IMR-90 (cell line): ENCODE data around the gene MYADML2. TPM values are rescaled to one million over a fixed set of nuclear protein-coding genes. Genes with fewer than 3 reads are reported as not detected.

Source experiments
- ATAC-seq: fragments of 200-7000 bp; cut with Tn5 transposase; 2 replicates; pipeline ENCODE4 v1.9.1; 2020; ENCODE audit warnings: low read depth, mild to moderate bottlenecking, moderate library complexity
- BruUV-seq: library from RNA; stranded (reverse); fragments of 400-500 nt; replicated peaks from 2 replicates; lab custom pipeline; 2021; lab: Mats Ljungman, UMichigan
- CTCF ChIA-PET: fragments of 300-600 bp; formaldehyde crosslinking; extraction: SDS; loops from one replicate; lab custom pipeline; 2021; ENCODE audit warnings: antibody characterized with exemption; lab: Yijun Ruan, JAX
- POLR2A ChIA-PET: fragments of 300-600 bp; sonication (Branson Sonifier 250); formaldehyde crosslinking; loops from one replicate; lab custom pipeline; 2022; ENCODE audit warnings: antibody characterized with exemption; ENCODE audit not compliant: unreplicated experiment; lab: Charles Lee
- DNase-seq: peaks from one replicate; pipeline ENCODE4 v3.0.0; 2013
- H2AFZ ChIP-seq: replicated peaks from 2 replicates; pipeline ENCODE3; 2013; ENCODE audit warnings: low read length, mild to moderate bottlenecking; ENCODE audit not compliant: poor library complexity
- H2AK5ac ChIP-seq: 2 replicates; pipeline ENCODE4 v1.6.1; 2013; ENCODE audit warnings: low read depth, low read length, inconsistent platforms
- H2AK9ac ChIP-seq: replicated peaks from 2 replicates; pipeline ENCODE3; 2013; ENCODE audit warnings: mild to moderate bottlenecking, low read depth, low read length, moderate library complexity; ENCODE audit not compliant: poor library complexity
- H2BK120ac ChIP-seq: 2 replicates; pipeline ENCODE4 v1.6.1; 2013; ENCODE audit warnings: low read depth, low read length, inconsistent platforms
- H2BK15ac ChIP-seq: 3 replicates; pipeline ENCODE4 v1.6.1; 2013; ENCODE audit warnings: low read depth, low read length, inconsistent platforms
- H2BK20ac ChIP-seq: 2 replicates; pipeline ENCODE4 v1.6.1; 2013; ENCODE audit warnings: low read depth, mild to moderate bottlenecking, inconsistent platforms, low read length, moderate library complexity
- H2BK5ac ChIP-seq: 2 replicates; pipeline ENCODE4 v1.6.1; 2013; ENCODE audit warnings: mild to moderate bottlenecking, low read depth, low read length, inconsistent platforms; ENCODE audit not compliant: poor library complexity, severe bottlenecking
- H3K14ac ChIP-seq: replicated peaks from 2 replicates; pipeline ENCODE4 v1.6.1; 2013; ENCODE audit warnings: low read depth, low read length, inconsistent platforms
- H3K18ac ChIP-seq: 2 replicates; pipeline ENCODE4 v1.6.1; 2013; ENCODE audit warnings: low read depth, low read length, control low read depth
- H3K23ac ChIP-seq: 2 replicates; pipeline ENCODE4 v1.6.1; 2013; ENCODE audit warnings: low read depth, low read length, inconsistent platforms
- H3K27ac ChIP-seq: 2 replicates; pipeline ENCODE4 v1.5.1; 2013; ENCODE audit warnings: mild to moderate bottlenecking, control low read depth, low read length; ENCODE audit not compliant: insufficient read depth
- H3K27me3 ChIP-seq: 2 replicates; pipeline ENCODE4 v1.6.1; 2013; ENCODE audit warnings: low read length; ENCODE audit not compliant: control insufficient read depth, insufficient read depth
- H3K36me3 ChIP-seq: 2 replicates; pipeline ENCODE4 v1.6.1; 2013; ENCODE audit warnings: low read length, mixed read lengths; ENCODE audit not compliant: control insufficient read depth, insufficient read depth
- H3K4ac ChIP-seq: 2 replicates; pipeline ENCODE4 v1.6.1; 2013; ENCODE audit warnings: low read depth, low read length, inconsistent platforms
- H3K4me1 ChIP-seq: 2 replicates; pipeline ENCODE4 v1.6.1; 2013; ENCODE audit warnings: low read length, mixed read lengths; ENCODE audit not compliant: control insufficient read depth, insufficient read depth
- H3K4me2 ChIP-seq: 2 replicates; pipeline ENCODE4 v1.6.1; 2013; ENCODE audit warnings: low read depth, mild to moderate bottlenecking, control low read depth, low read length, moderate library complexity
- H3K4me3 ChIP-seq: 2 replicates; pipeline ENCODE4 v1.5.1; 2013; ENCODE audit warnings: low read depth, mild to moderate bottlenecking, control low read depth, low read length, moderate library complexity; ENCODE audit not compliant: insufficient read depth
- H3K56ac ChIP-seq: 2 replicates; pipeline ENCODE4 v1.6.1; 2013; ENCODE audit warnings: low read length, inconsistent platforms; ENCODE audit not compliant: insufficient read depth; ENCODE audit errors: extremely low read depth
- H3K79me1 ChIP-seq, 2 experiments: 2 replicates each; pipeline ENCODE4 v1.6.1; 2013; ENCODE audit warnings: low read length in 2 of 2, inconsistent platforms in 1 of 2, low read depth in 1 of 2
- H3K9ac ChIP-seq: 2 replicates; pipeline ENCODE4 v1.6.1; 2013; ENCODE audit warnings: low read depth, low read length, control low read depth
- H3K9me1 ChIP-seq: 2 replicates; pipeline ENCODE4 v1.6.1; 2013; ENCODE audit warnings: low read length, inconsistent platforms; ENCODE audit not compliant: insufficient read depth
- H3K9me3 ChIP-seq: 2 replicates; pipeline ENCODE4 v1.6.1; 2013; ENCODE audit warnings: low read length; ENCODE audit not compliant: control insufficient read depth, insufficient read depth
- H4K20me1 ChIP-seq: 2 replicates; pipeline ENCODE4 v1.6.1; 2013; ENCODE audit warnings: low read length, inconsistent platforms; ENCODE audit not compliant: insufficient read depth
- H4K5ac ChIP-seq: 2 replicates; pipeline ENCODE4 v1.6.1; 2013; ENCODE audit warnings: mild to moderate bottlenecking, low read depth, low read length, control low read depth
- H4K8ac ChIP-seq, 2 experiments: 2 replicates each; pipeline ENCODE4 v1.6.1; 2013; ENCODE audit warnings: low read depth in 2 of 2, low read length in 2 of 2, control low read depth in 1 of 2, inconsistent platforms in 1 of 2
- H4K91ac ChIP-seq: 2 replicates; pipeline ENCODE4 v1.6.1; 2013; ENCODE audit warnings: low read depth, low read length, inconsistent platforms; ENCODE audit not compliant: insufficient read depth
- BHLHE40 ChIP-seq: fragments of 150-350 bp; IDR thresholded peaks from 2 replicates; pipeline ENCODE4 v1.6.1; 2016; ENCODE audit warnings: mild to moderate bottlenecking, low read depth, low read length
- CHD1 ChIP-seq: IDR thresholded peaks from 2 replicates; pipeline ENCODE4 v1.6.1; 2012; ENCODE audit warnings: low read depth, low read length, improper control_type of control experiment
- FOS ChIP-seq: fragments of 150-350 bp; IDR thresholded peaks from 2 replicates; pipeline ENCODE4 v1.6.1; 2016; ENCODE audit warnings: low read depth, low read length
- MAFK ChIP-seq: IDR thresholded peaks from 2 replicates; pipeline ENCODE4 v1.6.1; 2012; ENCODE audit warnings: low read depth, low read length, improper control_type of control experiment
- MAZ ChIP-seq: IDR thresholded peaks from 2 replicates; pipeline ENCODE4 v1.6.1; 2012; ENCODE audit warnings: low read depth, mild to moderate bottlenecking, low read length, improper control_type of control experiment, moderate library complexity, borderline replicate concordance
- MXI1 ChIP-seq: IDR thresholded peaks from 2 replicates; pipeline ENCODE4 v1.6.1; 2012; ENCODE audit warnings: low read depth, mild to moderate bottlenecking, low read length, moderate library complexity, borderline replicate concordance
- NFE2L2 ChIP-seq: fragments of 150-350 bp; IDR thresholded peaks from 2 replicates; pipeline ENCODE4 v1.6.1; 2016; ENCODE audit warnings: low read depth, mild to moderate bottlenecking, low read length
- POLR2A ChIP-seq: IDR thresholded peaks from 2 replicates; pipeline ENCODE4 v1.6.1; 2012; ENCODE audit warnings: mild to moderate bottlenecking, low read depth, low read length
- RAD21 ChIP-seq: IDR thresholded peaks from 2 replicates; pipeline ENCODE4 v1.6.1; 2012; ENCODE audit warnings: low read length, improper control_type of control experiment
- RCOR1 ChIP-seq: IDR thresholded peaks from 2 replicates; pipeline ENCODE4 v1.6.1; 2012; ENCODE audit warnings: mild to moderate bottlenecking, low read length, improper control_type of control experiment; ENCODE audit not compliant: insufficient replicate concordance
- RFX5 ChIP-seq: IDR thresholded peaks from 2 replicates; pipeline ENCODE4 v1.8.0; 2012; ENCODE audit warnings: low read depth, mild to moderate bottlenecking, low read length, moderate library complexity
- SMC3 ChIP-seq: fragments of 150-350 bp; IDR thresholded peaks from 2 replicates; pipeline ENCODE4 v1.6.1; 2016; ENCODE audit warnings: low read depth, mild to moderate bottlenecking, antibody characterized with exemption, low read length, moderate library complexity
- WGBS, 2 experiments: methylation state at CpG; one replicate each; pipeline versions ENCODE4 v1.1.5 to v1.1.7; 2013; ENCODE audit warnings: missing lambda C conversion rate in 2 of 2; ENCODE audit not compliant: insufficient read length in 1 of 2; ENCODE audit errors: extremely low coverage in 2 of 2; 5-methylcytosine and 5-hydroxymethylcytosine counted together
- dilution Hi-C: fragments of 300-500 bp; cut with HindIII; formaldehyde crosslinking; loops from one replicate; pipeline ENCODE4 v1.14.3; 2018; ENCODE audit warnings: low sequenced_read_pairs; ENCODE audit not compliant: unreplicated experiment
- in situ Hi-C: fragments of 300-500 bp; cut with MboI; formaldehyde crosslinking; loops from 3 replicates; pipeline ENCODE4 v1.14.3; 2019; ENCODE audit warnings: low sequenced_read_pairs, inconsistent platforms, mixed read lengths
- intact Hi-C: fragments of 100-400 bp; cut with micrococcal nuclease; formaldehyde crosslinking; loops from 2 replicates; pipeline ENCODE4 v1.10.0; 2022
- polyA plus RNA-seq, 3 experiments: library from polyadenylated mRNA; depleted of rRNA; stranded (reverse); fragments of >200 nt; gene quantifications; 2 replicates each; pipeline ENCODE4 v1.2.3, GENCODE V29; 2012; ENCODE audit warnings: low replicate concordance in 1 of 3
- total RNA-seq: library from RNA; depleted of rRNA; stranded (reverse); fragments of >200 nt; gene quantifications from 2 replicates; pipeline ENCODE4 v1.2.3, GENCODE V29; 2012
- TF ChIP-seq, protein P1 (sequence below): fragments of 150-350 bp; IDR thresholded peaks from 2 replicates; pipeline ENCODE4 v1.6.1; 2017; ENCODE audit warnings: mild to moderate bottlenecking, antibody characterized with exemption, low read length, low read depth
- TF ChIP-seq, protein P2 (sequence below): fragments of 150-350 bp; IDR thresholded peaks from 2 replicates; pipeline ENCODE4 v1.6.1; 2016; ENCODE audit warnings: low read depth, mild to moderate bottlenecking, low read length, moderate library complexity, borderline replicate concordance
- TF ChIP-seq, protein P3 (sequence below): conservative IDR thresholded peaks from 2 replicates; pipeline ENCODE4 v1.5.1; 2012; ENCODE audit warnings: mild to moderate bottlenecking, low read depth, low read length, improper control_type of control experiment

MYADML2 gene
- total and polyA plus RNA-seq, 2 of the 4 experiments (the other 2 are of a cell fraction), result not detected

DNA sequence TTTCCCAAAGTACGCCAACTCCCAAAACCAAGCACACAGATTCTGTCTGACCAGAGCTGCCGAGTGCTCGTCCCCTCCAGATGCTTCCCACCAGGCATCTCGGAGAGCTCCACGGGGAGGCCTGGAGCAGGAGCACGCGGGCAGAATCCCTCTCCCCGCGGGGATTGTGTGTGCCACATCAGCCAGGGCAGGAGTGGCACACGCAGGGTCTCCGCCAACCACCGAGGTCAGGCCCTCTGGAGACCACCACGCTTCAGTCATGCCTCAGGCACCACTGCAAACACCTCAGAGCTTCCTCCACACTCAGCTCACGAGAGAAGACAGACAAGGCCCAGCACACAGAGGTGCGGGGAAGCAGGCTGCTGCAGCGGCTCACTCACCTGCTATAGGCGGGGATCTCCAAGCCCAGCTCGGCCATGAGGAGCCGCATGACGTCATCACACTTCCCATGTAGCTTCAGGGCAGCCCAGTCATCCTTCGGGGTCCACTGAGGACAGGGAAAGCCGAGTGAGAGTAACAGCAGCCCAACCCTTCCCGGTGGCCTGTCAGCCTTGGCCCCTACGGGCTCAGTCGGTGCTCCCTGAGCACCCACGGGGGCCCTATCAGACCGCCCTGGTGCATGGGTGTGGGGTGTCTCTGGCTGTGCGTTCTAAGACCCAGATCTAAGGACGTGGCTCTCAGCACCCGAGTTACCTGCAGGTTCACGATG is 33.5 kb downstream of the MYADML2 start:
- CTCF ChIA-PET, result interaction anchor here (0.5 kb wide), 1 partner anchor 21 kb away, joined by 3 read pairs; no protein-coding TSS in a partner anchor
- no peak overlapping the region for H3K56ac ChIP-seq
- H3K23ac ChIP-seq, result no peak overlapping the region
- no peak overlapping the region for H3K4me3 ChIP-seq
- H3K4me1 ChIP-seq, result peaks cover 13% of the 10 kb centered on the region
- in situ Hi-C loops, result no loop called here
- H4K20me1 ChIP-seq, result peaks cover 46% of the 10 kb centered on the region
- TF ChIP-seq FOS, result no peak
- no peak for TF ChIP-seq MAZ
- no peak for TF ChIP-seq CHD1
- no peak for TF ChIP-seq MAFK
- TF ChIP-seq SMC3, result no peak
- TF ChIP-seq, protein P1, sequence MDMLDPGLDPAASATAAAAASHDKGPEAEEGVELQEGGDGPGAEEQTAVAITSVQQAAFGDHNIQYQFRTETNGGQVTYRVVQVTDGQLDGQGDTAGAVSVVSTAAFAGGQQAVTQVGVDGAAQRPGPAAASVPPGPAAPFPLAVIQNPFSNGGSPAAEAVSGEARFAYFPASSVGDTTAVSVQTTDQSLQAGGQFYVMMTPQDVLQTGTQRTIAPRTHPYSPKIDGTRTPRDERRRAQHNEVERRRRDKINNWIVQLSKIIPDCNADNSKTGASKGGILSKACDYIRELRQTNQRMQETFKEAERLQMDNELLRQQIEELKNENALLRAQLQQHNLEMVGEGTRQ, result no peak
- TF ChIP-seq RFX5, result no peak
- TF ChIP-seq NFE2L2, result no peak
- TF ChIP-seq MXI1, result no peak
- TF ChIP-seq RAD21, result no peak
- TF ChIP-seq POLR2A, result no peak
- TF ChIP-seq, protein P2, sequence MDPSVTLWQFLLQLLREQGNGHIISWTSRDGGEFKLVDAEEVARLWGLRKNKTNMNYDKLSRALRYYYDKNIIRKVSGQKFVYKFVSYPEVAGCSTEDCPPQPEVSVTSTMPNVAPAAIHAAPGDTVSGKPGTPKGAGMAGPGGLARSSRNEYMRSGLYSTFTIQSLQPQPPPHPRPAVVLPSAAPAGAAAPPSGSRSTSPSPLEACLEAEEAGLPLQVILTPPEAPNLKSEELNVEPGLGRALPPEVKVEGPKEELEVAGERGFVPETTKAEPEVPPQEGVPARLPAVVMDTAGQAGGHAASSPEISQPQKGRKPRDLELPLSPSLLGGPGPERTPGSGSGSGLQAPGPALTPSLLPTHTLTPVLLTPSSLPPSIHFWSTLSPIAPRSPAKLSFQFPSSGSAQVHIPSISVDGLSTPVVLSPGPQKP, result no peak
- TF ChIP-seq RCOR1, result no peak
- TF ChIP-seq, protein P3, sequence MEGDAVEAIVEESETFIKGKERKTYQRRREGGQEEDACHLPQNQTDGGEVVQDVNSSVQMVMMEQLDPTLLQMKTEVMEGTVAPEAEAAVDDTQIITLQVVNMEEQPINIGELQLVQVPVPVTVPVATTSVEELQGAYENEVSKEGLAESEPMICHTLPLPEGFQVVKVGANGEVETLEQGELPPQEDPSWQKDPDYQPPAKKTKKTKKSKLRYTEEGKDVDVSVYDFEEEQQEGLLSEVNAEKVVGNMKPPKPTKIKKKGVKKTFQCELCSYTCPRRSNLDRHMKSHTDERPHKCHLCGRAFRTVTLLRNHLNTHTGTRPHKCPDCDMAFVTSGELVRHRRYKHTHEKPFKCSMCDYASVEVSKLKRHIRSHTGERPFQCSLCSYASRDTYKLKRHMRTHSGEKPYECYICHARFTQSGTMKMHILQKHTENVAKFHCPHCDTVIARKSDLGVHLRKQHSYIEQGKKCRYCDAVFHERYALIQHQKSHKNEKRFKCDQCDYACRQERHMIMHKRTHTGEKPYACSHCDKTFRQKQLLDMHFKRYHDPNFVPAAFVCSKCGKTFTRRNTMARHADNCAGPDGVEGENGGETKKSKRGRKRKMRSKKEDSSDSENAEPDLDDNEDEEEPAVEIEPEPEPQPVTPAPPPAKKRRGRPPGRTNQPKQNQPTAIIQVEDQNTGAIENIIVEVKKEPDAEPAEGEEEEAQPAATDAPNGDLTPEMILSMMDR, result no peak
- TF ChIP-seq BHLHE40, result no peak
- H2BK120ac ChIP-seq, result no peak overlapping the region
- H4K91ac ChIP-seq, result no peak overlapping the region
- no peaks in the 10 kb centered on the region for H3K9me3 ChIP-seq
- POLR2A ChIA-PET, result no interaction called here
- H3K9me1 ChIP-seq, result peaks cover 16% of the 10 kb centered on the region; the same call in 1 of the 2 replicates
- H3K18ac ChIP-seq, result no peak overlapping the region
- H3K9ac ChIP-seq, result no peak overlapping the region
- H2BK15ac ChIP-seq, result no peak overlapping the region
- no peak for ATAC-seq
- peaks cover 40% of the 10 kb centered on the region for H3K36me3 ChIP-seq
- peak overlapping the region; percentile 56 for H2AK9ac ChIP-seq
- H4K5ac ChIP-seq, result no peak overlapping the region
- H2BK5ac ChIP-seq, result no peak overlapping the region
- no peak overlapping the region for H4K8ac ChIP-seq
- no peak overlapping the region for H3K27ac ChIP-seq
- dilution Hi-C loops, result no loop called here
- H2AFZ ChIP-seq, result no peak overlapping the region
- peaks cover 14 to 62% of the 10 kb centered on the region in 2 experiments for H3K79me1 ChIP-seq
- BruUV-seq, result no TSS peak
- no peak for DNase-seq
- no peak overlapping the region for H3K4me2 ChIP-seq
- H3K14ac ChIP-seq, result no peak overlapping the region
- no peak overlapping the region for H2BK20ac ChIP-seq
- intact Hi-C loops, result no loop called here
- WGBS, 2 experiments, result 96% methylated on average over 18 of the region's 31 CpGs; no CpG with 5 or more reads in 1 of the 2 experiments
- no peak overlapping the region for H2AK5ac ChIP-seq
- H3K27me3 ChIP-seq, result no peaks in the 10 kb centered on the region
- no peak overlapping the region for H3K4ac ChIP-seq
